Measurements from ENCODE around the gene JARID2. TPM values are rescaled to one million over a fixed set of nuclear protein-coding genes. Genes with fewer than 3 reads are reported as not detected.

JARID2 gene
- polyA plus RNA-seq, 1 donor from 2014 or later, result 25.5 TPM

GRCh38 chr6:15449011-15449410, 203.1 kb downstream of the JARID2 start:
- peaks cover 4% of the 10 kb centered on the region for H3K36me3 ChIP-seq (ENCODE audit: insufficient read depth, low read length)
- H3K79me2 ChIP-seq (replicated peaks; ENCODE audit: insufficient read depth, low read length), result peaks cover 50% of the 10 kb centered on the region
- H3K9me2 ChIP-seq (ENCODE audit: insufficient read depth, low read length), result no peaks in the 10 kb centered on the region
- no peaks in the 10 kb centered on the region for H3F3A ChIP-seq (ENCODE audit: insufficient read depth, low read length, poor library complexity, severe bottlenecking)
- H3K9ac ChIP-seq (ENCODE audit: low read length), result no peak overlapping the region
- TF ChIP-seq EP300 (conservative IDR thresholded peaks at IDR 0.05; ENCODE audit: poor library complexity, severe bottlenecking) (no peak), EZH2 (IDR thresholded peaks at IDR 0.05; ENCODE audit: borderline replicate concordance, insufficient read depth, low read length, poor library complexity, severe bottlenecking) (no peak), CTCF (IDR thresholded peaks at IDR 0.05; ENCODE audit: poor library complexity, severe bottlenecking) (no peak), POLR2AphosphoS5 (IDR thresholded peaks at IDR 0.05) (no peak), MXI1 (conservative IDR thresholded peaks at IDR 0.05; ENCODE audit: poor library complexity, severe bottlenecking) (no peak), RAD21 (conservative IDR thresholded peaks at IDR 0.05) (no peak), TAF1 (IDR thresholded peaks at IDR 0.05; ENCODE audit: low read depth) (no peak), SMC3 (conservative IDR thresholded peaks at IDR 0.05; ENCODE audit: poor library complexity) (no peak), REST (IDR thresholded peaks at IDR 0.05; ENCODE audit: borderline replicate concordance) (no peak)
- H3K27ac ChIP-seq (ENCODE audit: low read length), result no peak overlapping the region
- H4K20me1 ChIP-seq (ENCODE audit: insufficient read depth), result no peaks in the 10 kb centered on the region
- no peak overlapping the region for H3K4me3 ChIP-seq (ENCODE audit: low read length)
- H3K9me3 ChIP-seq (ENCODE audit: low read length), result no peaks in the 10 kb centered on the region
- H2AFZ ChIP-seq (ENCODE audit: low read depth, low read length), result no peak overlapping the region
- no peaks in the 10 kb centered on the region for H3K27me3 ChIP-seq (ENCODE audit: insufficient read depth, low read depth, low read length)
- no peak overlapping the region for H3K4me2 ChIP-seq (ENCODE audit: low read length)

GRCh38 chr6:15451738-15452137, 205.9 kb downstream of the JARID2 start:
- Histone ChIP-seq H2AFZ (ENCODE audit: low read depth, low read length) (no peak overlapping the region), H4K20me1 (ENCODE audit: insufficient read depth) (no peaks in the 10 kb centered on the region), H3F3A (ENCODE audit: insufficient read depth, low read length, poor library complexity, severe bottlenecking) (no peaks in the 10 kb centered on the region), H3K79me2 (replicated peaks; ENCODE audit: insufficient read depth, low read length) (peaks cover 32% of the 10 kb centered on the region), H3K27me3 (ENCODE audit: insufficient read depth, low read depth, low read length) (no peaks in the 10 kb centered on the region), H3K9ac (ENCODE audit: low read length) (no peak overlapping the region), H3K4me2 (ENCODE audit: low read length) (no peak overlapping the region), H3K9me3 (ENCODE audit: low read length) (no peaks in the 10 kb centered on the region), H3K27ac (ENCODE audit: low read length) (no peak overlapping the region), H3K4me3 (ENCODE audit: low read length) (no peak overlapping the region), H3K36me3 (ENCODE audit: insufficient read depth, low read length) (peaks cover 4% of the 10 kb centered on the region), H3K9me2 (ENCODE audit: insufficient read depth, low read length) (no peaks in the 10 kb centered on the region)
- TF ChIP-seq EP300 (conservative IDR thresholded peaks at IDR 0.05; ENCODE audit: poor library complexity, severe bottlenecking), result no peak
- no peak for TF ChIP-seq POLR2AphosphoS5 (IDR thresholded peaks at IDR 0.05)
- no peak for TF ChIP-seq EZH2 (IDR thresholded peaks at IDR 0.05; ENCODE audit: borderline replicate concordance, insufficient read depth, low read length, poor library complexity, severe bottlenecking)
- TF ChIP-seq MXI1 (conservative IDR thresholded peaks at IDR 0.05; ENCODE audit: poor library complexity, severe bottlenecking), result no peak
- TF ChIP-seq REST (IDR thresholded peaks at IDR 0.05; ENCODE audit: borderline replicate concordance), result no peak
- TF ChIP-seq RAD21 (conservative IDR thresholded peaks at IDR 0.05), result no peak
- TF ChIP-seq SMC3 (conservative IDR thresholded peaks at IDR 0.05; ENCODE audit: poor library complexity), result no peak
- TF ChIP-seq TAF1 (IDR thresholded peaks at IDR 0.05; ENCODE audit: low read depth), result no peak
- no peak for TF ChIP-seq CTCF (IDR thresholded peaks at IDR 0.05; ENCODE audit: poor library complexity, severe bottlenecking)
